VCaP (cell line): Measurements from ENCODE around the gene MACROD2.

Source experiments
- H3K27ac ChIP-seq: fragments of 450-650 bp; 2 replicates; pipeline ENCODE4 v1.5.1; 2017
- TF ChIP-seq, protein P1 (sequence below): fragments of 450-650 bp; conservative IDR thresholded peaks from 2 replicates; pipeline ENCODE4 v1.5.1; 2017; ENCODE audit warnings: mild to moderate bottlenecking, moderate library complexity

MACROD2 gene

GRCh38 chr20:15776770-15777466, 1781.6 kb downstream of the MACROD2 start:
- TF ChIP-seq, protein P1, sequence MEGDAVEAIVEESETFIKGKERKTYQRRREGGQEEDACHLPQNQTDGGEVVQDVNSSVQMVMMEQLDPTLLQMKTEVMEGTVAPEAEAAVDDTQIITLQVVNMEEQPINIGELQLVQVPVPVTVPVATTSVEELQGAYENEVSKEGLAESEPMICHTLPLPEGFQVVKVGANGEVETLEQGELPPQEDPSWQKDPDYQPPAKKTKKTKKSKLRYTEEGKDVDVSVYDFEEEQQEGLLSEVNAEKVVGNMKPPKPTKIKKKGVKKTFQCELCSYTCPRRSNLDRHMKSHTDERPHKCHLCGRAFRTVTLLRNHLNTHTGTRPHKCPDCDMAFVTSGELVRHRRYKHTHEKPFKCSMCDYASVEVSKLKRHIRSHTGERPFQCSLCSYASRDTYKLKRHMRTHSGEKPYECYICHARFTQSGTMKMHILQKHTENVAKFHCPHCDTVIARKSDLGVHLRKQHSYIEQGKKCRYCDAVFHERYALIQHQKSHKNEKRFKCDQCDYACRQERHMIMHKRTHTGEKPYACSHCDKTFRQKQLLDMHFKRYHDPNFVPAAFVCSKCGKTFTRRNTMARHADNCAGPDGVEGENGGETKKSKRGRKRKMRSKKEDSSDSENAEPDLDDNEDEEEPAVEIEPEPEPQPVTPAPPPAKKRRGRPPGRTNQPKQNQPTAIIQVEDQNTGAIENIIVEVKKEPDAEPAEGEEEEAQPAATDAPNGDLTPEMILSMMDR: no peak
- H3K27ac ChIP-seq: no peak overlapping the region

GRCh38 chr20:15784020-15784419, 1788.7 kb downstream of the MACROD2 start:
- TF ChIP-seq, protein P1: no peak
- H3K27ac ChIP-seq: no peak overlapping the region

DNA sequence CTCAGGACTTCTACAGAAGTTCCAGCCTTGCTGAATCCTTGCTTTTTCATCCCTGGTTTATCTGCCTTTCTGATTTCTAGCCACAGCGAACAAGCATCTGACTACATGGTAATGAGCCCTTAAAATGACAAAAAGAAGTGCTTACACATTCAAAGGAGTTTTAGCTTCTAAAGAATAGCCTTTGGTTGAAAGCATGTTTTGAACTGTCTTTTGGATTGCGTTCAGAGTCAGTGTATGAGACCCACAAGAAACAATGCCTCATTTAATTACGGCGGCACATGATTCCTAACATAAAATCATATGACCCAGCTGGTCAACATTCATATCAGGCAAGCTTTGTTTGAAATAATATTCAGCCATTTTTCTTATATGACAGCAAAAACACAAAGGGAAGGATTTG, 1793.8 kb downstream of the MACROD2 start:
- TF ChIP-seq, protein P1: no peak
- no peak overlapping the region for H3K27ac ChIP-seq

- H3K27ac ChIP-seq: no peak overlapping the region
- TF ChIP-seq, protein P1: no peak
Measured at GRCh38 chr20:15792855-15793254, 1797.5 kb downstream of the MACROD2 start.

- no peak overlapping the region for H3K27ac ChIP-seq
- TF ChIP-seq, protein P1: no peak
Measured at GRCh38 chr20:15794409-15794808, 1799.1 kb downstream of the MACROD2 start.

DNA sequence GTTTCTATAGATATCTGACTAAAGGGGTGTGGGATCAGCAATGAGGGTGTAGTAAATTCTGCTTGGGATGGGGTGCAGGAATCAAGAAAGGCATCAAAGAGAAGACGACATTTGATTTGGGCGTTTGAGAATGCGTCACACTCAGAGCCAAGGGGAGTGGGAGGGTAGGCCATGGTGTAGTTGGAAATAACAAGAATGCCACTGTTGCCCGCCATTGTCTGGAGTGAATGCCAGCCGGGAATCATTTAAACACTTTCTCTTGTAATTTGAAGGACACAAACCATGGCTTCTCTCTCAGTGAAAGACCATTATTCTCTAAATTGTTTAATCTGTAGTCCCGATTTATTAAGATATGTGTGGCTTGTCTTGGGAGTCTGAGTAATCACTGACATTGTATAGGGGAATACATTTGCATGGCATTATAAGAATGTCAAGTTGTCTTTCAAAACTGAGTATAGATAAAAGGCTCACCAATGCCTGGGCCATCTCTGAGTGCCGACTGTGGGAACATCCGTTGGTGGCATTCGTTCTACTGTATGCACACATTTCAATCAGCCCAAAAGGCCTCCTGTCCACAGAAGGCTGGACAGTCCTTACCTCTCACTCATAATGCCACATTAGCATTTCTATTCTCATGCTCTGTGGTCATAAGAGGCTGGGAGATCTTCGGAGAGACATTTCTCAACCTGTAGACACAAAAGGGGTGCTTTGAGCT, 1800.1 kb downstream of the MACROD2 start:
- no peak overlapping the region for H3K27ac ChIP-seq
- TF ChIP-seq, protein P1: no peak

DNA sequence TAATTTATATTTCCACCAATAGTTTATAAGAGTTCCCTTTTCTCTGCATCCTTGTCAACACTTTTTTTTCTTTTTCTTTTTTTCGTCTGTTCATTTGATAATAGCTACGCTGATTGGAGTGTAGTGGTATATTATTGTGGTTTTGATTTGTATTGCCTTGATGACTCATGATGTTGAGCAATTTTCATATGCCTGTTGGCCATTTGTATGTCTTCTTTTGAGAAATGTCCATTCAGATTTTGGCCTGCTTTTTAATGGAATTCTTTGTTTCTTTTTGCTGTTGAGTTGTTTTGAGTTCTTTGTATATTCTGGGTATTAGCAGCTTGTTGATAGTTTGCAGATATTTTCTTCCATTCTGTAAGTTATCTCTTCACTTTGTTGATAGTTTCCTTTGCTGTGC, 1804.6 kb downstream of the MACROD2 start:
- TF ChIP-seq, protein P1: no peak
- no peak overlapping the region for H3K27ac ChIP-seq
